ENCODE data around the gene PCK1. TPM values are rescaled to one million over a fixed set of nuclear protein-coding genes. Genes with fewer than 3 reads are reported as not detected.

PCK1 gene
- total RNA-seq, 1 experiment from 2014 or later, result not detected

- H3K27ac ChIP-seq, result no peak overlapping the region
- no peaks in the 10 kb centered on the region for H3K27me3 ChIP-seq (ENCODE audit: insufficient read depth, low read depth)
- CTCF ChIA-PET, result no interaction called here
- no peaks in the 10 kb centered on the region for H3K4me1 ChIP-seq (replicated peaks; ENCODE audit: insufficient read depth)
- peaks cover 13% of the 10 kb centered on the region; the same call in 1 of the 2 replicates for H3F3A ChIP-seq (ENCODE audit: insufficient read depth, low read depth)
- DNase-seq, result no peak
- POLR2A ChIA-PET (ENCODE audit: unreplicated experiment), result interaction anchor here (0.9 kb wide), 1 partner anchor 106 kb away, joined by 8 read pairs; no protein-coding TSS in a partner anchor
- no peaks in the 10 kb centered on the region for H3K9me3 ChIP-seq (ENCODE audit: insufficient read depth, low read depth)
- no peaks in the 10 kb centered on the region for H3K79me2 ChIP-seq (ENCODE audit: low read depth)
- TF ChIP-seq CTCF (conservative IDR thresholded peaks at IDR 0.05) (no peak), EZH2 (IDR thresholded peaks at IDR 0.05; ENCODE audit: low read depth) (no peak)
- H3K9me2 ChIP-seq (ENCODE audit: insufficient read depth), result no peaks in the 10 kb centered on the region
- no peak overlapping the region for H3K4me3 ChIP-seq
- no peaks in the 10 kb centered on the region for H4K20me1 ChIP-seq (ENCODE audit: insufficient read depth)
- intact Hi-C loops (cut with micrococcal nuclease; ENCODE audit: unreplicated experiment), result no loop called here
- H2AFZ ChIP-seq, result no peak overlapping the region
- no TSS peak for BruUV-seq (replicated peaks)
- no peaks in the 10 kb centered on the region for H3K36me3 ChIP-seq (ENCODE audit: low read depth)
- H3K4me2 ChIP-seq, result no peak overlapping the region
Observed at GRCh38 chr20:57601737-57602136, 40.8 kb downstream of the PCK1 start.

GRCh38 chr20:57603120-57603519, 42.2 kb downstream of the PCK1 start:
- Histone ChIP-seq H3K4me1 (replicated peaks; ENCODE audit: insufficient read depth) (no peaks in the 10 kb centered on the region), H3K9me3 (ENCODE audit: insufficient read depth, low read depth) (no peaks in the 10 kb centered on the region), H3K4me3 (no peak overlapping the region), H3K36me3 (ENCODE audit: low read depth) (no peaks in the 10 kb centered on the region), H2AFZ (no peak overlapping the region), H3K27ac (no peak overlapping the region), H4K20me1 (ENCODE audit: insufficient read depth) (no peaks in the 10 kb centered on the region), H3K4me2 (no peak overlapping the region), H3K27me3 (ENCODE audit: insufficient read depth, low read depth) (no peaks in the 10 kb centered on the region), H3K79me2 (ENCODE audit: low read depth) (no peaks in the 10 kb centered on the region), H3K9me2 (ENCODE audit: insufficient read depth) (no peaks in the 10 kb centered on the region), H3F3A (ENCODE audit: insufficient read depth, low read depth) (peaks cover 13% of the 10 kb centered on the region; the same call in 1 of the 2 replicates)
- intact Hi-C loops (cut with micrococcal nuclease; ENCODE audit: unreplicated experiment), result no loop called here
- DNase-seq, result no peak
- TF ChIP-seq CTCF (conservative IDR thresholded peaks at IDR 0.05) (no peak), EZH2 (IDR thresholded peaks at IDR 0.05; ENCODE audit: low read depth) (no peak)
- ChIA-PET CTCF (no interaction called here), POLR2A (ENCODE audit: unreplicated experiment) (no interaction called here)
- no TSS peak for BruUV-seq (replicated peaks)

GRCh38 chr20:57605045-57605444, 44.1 kb downstream of the PCK1 start:
- Histone ChIP-seq H2AFZ (no peak overlapping the region), H3K9me3 (ENCODE audit: insufficient read depth, low read depth) (no peaks in the 10 kb centered on the region), H3K36me3 (ENCODE audit: low read depth) (no peaks in the 10 kb centered on the region), H4K20me1 (ENCODE audit: insufficient read depth) (no peaks in the 10 kb centered on the region), H3K4me2 (no peak overlapping the region), H3K4me3 (no peak overlapping the region), H3K27ac (no peak overlapping the region), H3K79me2 (ENCODE audit: low read depth) (no peaks in the 10 kb centered on the region), H3F3A (ENCODE audit: insufficient read depth, low read depth) (no peaks in the 10 kb centered on the region), H3K9me2 (ENCODE audit: insufficient read depth) (no peaks in the 10 kb centered on the region), H3K27me3 (ENCODE audit: insufficient read depth, low read depth) (no peaks in the 10 kb centered on the region), H3K4me1 (replicated peaks; ENCODE audit: insufficient read depth) (no peaks in the 10 kb centered on the region)
- CTCF ChIA-PET, result no interaction called here
- POLR2A ChIA-PET (ENCODE audit: unreplicated experiment), result no interaction called here
- TF ChIP-seq EZH2 (IDR thresholded peaks at IDR 0.05; ENCODE audit: low read depth), result no peak
- no peak for TF ChIP-seq CTCF (conservative IDR thresholded peaks at IDR 0.05)
- no peak for DNase-seq
- BruUV-seq (replicated peaks), result no TSS peak
- intact Hi-C loops (cut with micrococcal nuclease; ENCODE audit: unreplicated experiment), result no loop called here

All from PC-9 (cell line).